ENCODE measurements around the gene OSBP2.

Gene OSBP2

GRCh38 chr22:30932661-30933060 is 238.0 kb downstream of the OSBP2 start:
- no peak for DNase-seq (ENCODE audit: low read depth)
- H3K4me3 ChIP-seq (ENCODE audit: control insufficient read depth, low read depth, low read length) = no peak overlapping the region
- TF ChIP-seq CTCF (IDR thresholded peaks at IDR 0.05; ENCODE audit: control insufficient read depth, insufficient read depth, low read depth, low read length, missing control alignments) = no peak

- no peak for TF ChIP-seq CTCF (IDR thresholded peaks at IDR 0.05; ENCODE audit: control insufficient read depth, insufficient read depth, low read depth, low read length, missing control alignments)
- no peak for DNase-seq (ENCODE audit: low read depth)
- no peak overlapping the region for H3K4me3 ChIP-seq (ENCODE audit: control insufficient read depth, low read depth, low read length)
Measured at GRCh38 chr22:30933457-30933856, 238.8 kb downstream of the OSBP2 start.

GRCh38 chr22:30934053-30934452 is 239.4 kb downstream of the OSBP2 start:
- DNase-seq (ENCODE audit: low read depth) = no peak
- no peak overlapping the region for H3K4me3 ChIP-seq (ENCODE audit: control insufficient read depth, low read depth, low read length)
- TF ChIP-seq CTCF (IDR thresholded peaks at IDR 0.05; ENCODE audit: control insufficient read depth, insufficient read depth, low read depth, low read length, missing control alignments) = no peak

- DNase-seq (ENCODE audit: low read depth) = no peak
- TF ChIP-seq CTCF (IDR thresholded peaks at IDR 0.05; ENCODE audit: control insufficient read depth, insufficient read depth, low read depth, low read length, missing control alignments) = no peak
- no peak overlapping the region for H3K4me3 ChIP-seq (ENCODE audit: control insufficient read depth, low read depth, low read length)
Measured at GRCh38 chr22:30940685-30941362, 246.2 kb downstream of the OSBP2 start.

- TF ChIP-seq CTCF (IDR thresholded peaks at IDR 0.05; ENCODE audit: control insufficient read depth, insufficient read depth, low read depth, low read length, missing control alignments) = no peak
- DNase-seq (ENCODE audit: low read depth) = no peak
- no peak overlapping the region for H3K4me3 ChIP-seq (ENCODE audit: control insufficient read depth, low read depth, low read length)
Measured at GRCh38 chr22:30941363-30941740, 246.7 kb downstream of the OSBP2 start.

GRCh38 chr22:30943368-30943767 is 248.7 kb downstream of the OSBP2 start:
- DNase-seq (ENCODE audit: low read depth) = no peak
- H3K4me3 ChIP-seq (ENCODE audit: control insufficient read depth, low read depth, low read length) = no peak overlapping the region
- no peak for TF ChIP-seq CTCF (IDR thresholded peaks at IDR 0.05; ENCODE audit: control insufficient read depth, insufficient read depth, low read depth, low read length, missing control alignments)
